Measurements from ENCODE around the gene NUP188.
"Not testable (repeated sequence)": the region's sequence is repeated elsewhere in the genome, so short reads cannot be mapped to it uniquely, and the experiment has no call there.

The NUP188 gene

DNA sequence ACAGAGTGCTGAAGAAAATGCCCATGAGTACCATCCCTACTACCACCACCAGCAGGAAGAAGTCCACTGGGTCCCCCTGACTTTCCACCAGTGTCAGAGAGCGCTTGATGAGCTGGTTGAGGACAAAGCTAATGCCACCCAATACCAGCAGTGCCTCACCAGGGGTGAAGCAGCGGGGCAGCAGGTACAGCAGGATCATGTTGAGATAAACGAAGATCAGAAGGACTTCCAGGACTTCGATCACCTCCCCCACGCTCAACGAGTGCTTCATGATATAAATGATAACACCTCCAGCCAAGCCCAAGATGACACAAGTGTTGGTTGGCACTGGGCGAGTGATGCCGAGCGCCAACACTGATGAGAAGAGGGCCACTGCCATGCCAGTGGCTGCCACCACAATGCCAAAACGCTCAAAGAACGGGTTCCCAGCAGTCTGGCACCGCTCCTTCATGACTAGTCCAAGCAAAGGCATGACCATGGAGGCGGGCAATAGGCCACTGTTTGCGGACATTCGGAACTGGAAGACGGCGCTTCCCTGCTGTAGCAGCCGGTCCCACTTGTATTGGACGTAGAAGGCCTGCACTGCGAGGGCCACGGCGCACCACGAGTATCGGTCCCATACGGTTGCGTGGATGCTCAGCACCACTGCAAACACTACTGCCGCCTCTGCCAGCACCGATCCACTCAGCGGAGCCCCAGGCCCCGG is 775 bp upstream of the NUP188 start:
- Histone ChIP-seq H3K27ac (replicated peaks) (peak overlapping the region; percentile 81), H3K27me3 (ENCODE audit: insufficient read depth, poor library complexity, severe bottlenecking) (no peaks in the 10 kb centered on the region), H3K4me3 (replicated peaks; ENCODE audit: insufficient read depth, low read length) (peak overlapping the region; percentile 94)
- DNase-seq (ENCODE audit: low read depth in 1 of 2, low spot score in 1 of 2) = peak in 1 of 2 experiments; percentile 19
- no peak for TF ChIP-seq SPI1 (IDR thresholded peaks at IDR 0.05; ENCODE audit: borderline replicate concordance, low read depth)

- no peak for DNase-seq (ENCODE audit: low read depth in 1 of 2, low spot score in 1 of 2)
- no peaks in the 10 kb centered on the region for H3K27me3 ChIP-seq (ENCODE audit: insufficient read depth, poor library complexity, severe bottlenecking)
- TF ChIP-seq, protein P1, sequence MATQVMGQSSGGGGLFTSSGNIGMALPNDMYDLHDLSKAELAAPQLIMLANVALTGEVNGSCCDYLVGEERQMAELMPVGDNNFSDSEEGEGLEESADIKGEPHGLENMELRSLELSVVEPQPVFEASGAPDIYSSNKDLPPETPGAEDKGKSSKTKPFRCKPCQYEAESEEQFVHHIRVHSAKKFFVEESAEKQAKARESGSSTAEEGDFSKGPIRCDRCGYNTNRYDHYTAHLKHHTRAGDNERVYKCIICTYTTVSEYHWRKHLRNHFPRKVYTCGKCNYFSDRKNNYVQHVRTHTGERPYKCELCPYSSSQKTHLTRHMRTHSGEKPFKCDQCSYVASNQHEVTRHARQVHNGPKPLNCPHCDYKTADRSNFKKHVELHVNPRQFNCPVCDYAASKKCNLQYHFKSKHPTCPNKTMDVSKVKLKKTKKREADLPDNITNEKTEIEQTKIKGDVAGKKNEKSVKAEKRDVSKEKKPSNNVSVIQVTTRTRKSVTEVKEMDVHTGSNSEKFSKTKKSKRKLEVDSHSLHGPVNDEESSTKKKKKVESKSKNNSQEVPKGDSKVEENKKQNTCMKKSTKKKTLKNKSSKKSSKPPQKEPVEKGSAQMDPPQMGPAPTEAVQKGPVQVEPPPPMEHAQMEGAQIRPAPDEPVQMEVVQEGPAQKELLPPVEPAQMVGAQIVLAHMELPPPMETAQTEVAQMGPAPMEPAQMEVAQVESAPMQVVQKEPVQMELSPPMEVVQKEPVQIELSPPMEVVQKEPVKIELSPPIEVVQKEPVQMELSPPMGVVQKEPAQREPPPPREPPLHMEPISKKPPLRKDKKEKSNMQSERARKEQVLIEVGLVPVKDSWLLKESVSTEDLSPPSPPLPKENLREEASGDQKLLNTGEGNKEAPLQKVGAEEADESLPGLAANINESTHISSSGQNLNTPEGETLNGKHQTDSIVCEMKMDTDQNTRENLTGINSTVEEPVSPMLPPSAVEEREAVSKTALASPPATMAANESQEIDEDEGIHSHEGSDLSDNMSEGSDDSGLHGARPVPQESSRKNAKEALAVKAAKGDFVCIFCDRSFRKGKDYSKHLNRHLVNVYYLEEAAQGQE (IDR thresholded peaks at IDR 0.05; ENCODE audit: insufficient replicate concordance, low read depth) = no peak
- TF ChIP-seq GABPA (IDR thresholded peaks at IDR 0.05; ENCODE audit: low read depth) = no peak
- no peak for TF ChIP-seq POLR2AphosphoS5 (IDR thresholded peaks at IDR 0.05; ENCODE audit: low read depth)
- TF ChIP-seq SPI1 (IDR thresholded peaks at IDR 0.05; ENCODE audit: borderline replicate concordance, low read depth) = no peak
- TF ChIP-seq, protein P2, sequence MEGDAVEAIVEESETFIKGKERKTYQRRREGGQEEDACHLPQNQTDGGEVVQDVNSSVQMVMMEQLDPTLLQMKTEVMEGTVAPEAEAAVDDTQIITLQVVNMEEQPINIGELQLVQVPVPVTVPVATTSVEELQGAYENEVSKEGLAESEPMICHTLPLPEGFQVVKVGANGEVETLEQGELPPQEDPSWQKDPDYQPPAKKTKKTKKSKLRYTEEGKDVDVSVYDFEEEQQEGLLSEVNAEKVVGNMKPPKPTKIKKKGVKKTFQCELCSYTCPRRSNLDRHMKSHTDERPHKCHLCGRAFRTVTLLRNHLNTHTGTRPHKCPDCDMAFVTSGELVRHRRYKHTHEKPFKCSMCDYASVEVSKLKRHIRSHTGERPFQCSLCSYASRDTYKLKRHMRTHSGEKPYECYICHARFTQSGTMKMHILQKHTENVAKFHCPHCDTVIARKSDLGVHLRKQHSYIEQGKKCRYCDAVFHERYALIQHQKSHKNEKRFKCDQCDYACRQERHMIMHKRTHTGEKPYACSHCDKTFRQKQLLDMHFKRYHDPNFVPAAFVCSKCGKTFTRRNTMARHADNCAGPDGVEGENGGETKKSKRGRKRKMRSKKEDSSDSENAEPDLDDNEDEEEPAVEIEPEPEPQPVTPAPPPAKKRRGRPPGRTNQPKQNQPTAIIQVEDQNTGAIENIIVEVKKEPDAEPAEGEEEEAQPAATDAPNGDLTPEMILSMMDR (IDR thresholded peaks at IDR 0.05; ENCODE audit: insufficient read depth, low read length) = no peak
- peak overlapping the region; percentile 81 for H3K27ac ChIP-seq (replicated peaks)
- H3K4me3 ChIP-seq (replicated peaks; ENCODE audit: insufficient read depth, low read length) = peak overlapping the region; percentile 94
Observed at GRCh38 chr9:128947277-128947526, 297 bp upstream of the NUP188 start.

DNA sequence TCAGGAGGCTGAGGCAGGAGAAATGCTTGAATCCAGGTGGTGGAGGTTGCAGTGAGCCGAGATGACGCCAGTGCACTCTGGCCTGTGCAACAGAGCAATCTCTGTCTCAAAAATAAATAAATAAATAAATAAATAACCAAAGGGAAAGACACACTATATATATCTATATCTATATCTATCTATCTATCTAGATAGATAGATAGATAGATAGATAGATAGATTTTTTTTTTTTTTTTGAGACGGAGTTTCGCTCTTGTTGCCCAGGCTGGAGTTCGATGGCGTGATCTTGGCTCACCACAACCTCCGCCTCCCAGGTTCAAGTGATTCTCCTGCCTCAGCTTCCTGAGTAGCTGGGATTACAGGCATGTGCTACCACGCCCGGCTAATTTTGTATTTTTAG is 13.9 kb downstream of the NUP188 start:
- H3K27me3 ChIP-seq (ENCODE audit: insufficient read depth, poor library complexity, severe bottlenecking); H3K27ac ChIP-seq (replicated peaks); DNase-seq (ENCODE audit: low read depth in 1 of 2, low spot score in 1 of 2); H3K4me3 ChIP-seq (replicated peaks; ENCODE audit: insufficient read depth, low read length): not testable (repeated sequence)

GRCh38 chr9:128969491-128969890 is 22.0 kb downstream of the NUP188 start:
- TF ChIP-seq, protein P1 (IDR thresholded peaks at IDR 0.05; ENCODE audit: insufficient replicate concordance, low read depth) = no peak
- TF ChIP-seq POLR2AphosphoS5 (IDR thresholded peaks at IDR 0.05; ENCODE audit: low read depth) = no peak
- TF ChIP-seq, protein P2 (IDR thresholded peaks at IDR 0.05; ENCODE audit: insufficient read depth, low read length) = no peak
- TF ChIP-seq SPI1 (IDR thresholded peaks at IDR 0.05; ENCODE audit: borderline replicate concordance, low read depth) = no peak
- TF ChIP-seq GABPA (IDR thresholded peaks at IDR 0.05; ENCODE audit: low read depth) = no peak
- no peaks in the 10 kb centered on the region for H3K27me3 ChIP-seq (ENCODE audit: insufficient read depth, poor library complexity, severe bottlenecking)
- no peak overlapping the region for H3K27ac ChIP-seq (replicated peaks)
- no peak overlapping the region for H3K4me3 ChIP-seq (replicated peaks; ENCODE audit: insufficient read depth, low read length)
- DNase-seq (ENCODE audit: low read depth in 1 of 2, low spot score in 1 of 2) = no peak

GRCh38 chr9:128972956-128973355 is 25.5 kb downstream of the NUP188 start:
- TF ChIP-seq GABPA (IDR thresholded peaks at IDR 0.05; ENCODE audit: low read depth) (no peak), POLR2AphosphoS5 (IDR thresholded peaks at IDR 0.05; ENCODE audit: low read depth) (no peak), SPI1 (IDR thresholded peaks at IDR 0.05; ENCODE audit: borderline replicate concordance, low read depth) (no peak)
- TF ChIP-seq, protein P1 (IDR thresholded peaks at IDR 0.05; ENCODE audit: insufficient replicate concordance, low read depth) = no peak
- TF ChIP-seq, protein P2 (IDR thresholded peaks at IDR 0.05; ENCODE audit: insufficient read depth, low read length) = no peak
- Histone ChIP-seq H3K27ac (replicated peaks) (no peak overlapping the region), H3K27me3 (ENCODE audit: insufficient read depth, poor library complexity, severe bottlenecking) (no peaks in the 10 kb centered on the region), H3K4me3 (replicated peaks; ENCODE audit: insufficient read depth, low read length) (no peak overlapping the region)
- DNase-seq (ENCODE audit: low read depth in 1 of 2, low spot score in 1 of 2) = no peak
